Activated CD4-positive, alpha-beta T cell treated with anti-CD3 and anti-CD28 coated beads, Interleukin-2, Interleukin-4, amounts not matched to agents 100 ng/mL and 50 ng/mL, durations not matched to agents 16 hours and 8 hours (primary cell): ENCODE results near the gene SLC43A2.

ENCODE experiments used
- DNase-seq: peaks from one replicate; pipeline ENCODE4 v3.0.0-alpha.2; 2020; ENCODE audit warnings: low spot score

Gene SLC43A2

DNA sequence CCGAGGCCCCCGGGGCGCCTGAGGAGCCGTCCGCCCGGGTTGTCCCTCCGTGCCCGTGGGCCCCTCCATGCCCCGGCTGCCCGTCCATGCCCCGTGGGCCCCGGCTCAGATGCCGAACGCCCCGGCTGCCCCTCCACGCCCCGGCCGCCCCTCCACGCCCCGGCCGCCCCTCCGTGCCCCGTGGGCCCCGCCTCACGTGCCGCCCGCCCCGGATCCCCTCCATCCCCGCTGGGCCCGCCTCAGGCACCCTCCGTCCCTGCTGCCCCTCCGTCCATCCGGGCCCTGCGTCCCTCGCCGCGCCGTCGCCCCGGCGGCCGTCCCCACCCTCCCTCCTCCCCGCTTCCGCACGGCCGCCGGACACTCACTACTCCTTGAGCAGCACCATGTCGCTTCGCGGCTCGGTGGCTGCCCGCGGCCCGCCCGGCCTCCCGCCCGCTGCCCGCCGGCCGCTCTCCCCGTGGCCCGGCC lies 66.4 kb downstream of the SLC43A2 start:
- DNase-seq: peak; percentile 5

DNA sequence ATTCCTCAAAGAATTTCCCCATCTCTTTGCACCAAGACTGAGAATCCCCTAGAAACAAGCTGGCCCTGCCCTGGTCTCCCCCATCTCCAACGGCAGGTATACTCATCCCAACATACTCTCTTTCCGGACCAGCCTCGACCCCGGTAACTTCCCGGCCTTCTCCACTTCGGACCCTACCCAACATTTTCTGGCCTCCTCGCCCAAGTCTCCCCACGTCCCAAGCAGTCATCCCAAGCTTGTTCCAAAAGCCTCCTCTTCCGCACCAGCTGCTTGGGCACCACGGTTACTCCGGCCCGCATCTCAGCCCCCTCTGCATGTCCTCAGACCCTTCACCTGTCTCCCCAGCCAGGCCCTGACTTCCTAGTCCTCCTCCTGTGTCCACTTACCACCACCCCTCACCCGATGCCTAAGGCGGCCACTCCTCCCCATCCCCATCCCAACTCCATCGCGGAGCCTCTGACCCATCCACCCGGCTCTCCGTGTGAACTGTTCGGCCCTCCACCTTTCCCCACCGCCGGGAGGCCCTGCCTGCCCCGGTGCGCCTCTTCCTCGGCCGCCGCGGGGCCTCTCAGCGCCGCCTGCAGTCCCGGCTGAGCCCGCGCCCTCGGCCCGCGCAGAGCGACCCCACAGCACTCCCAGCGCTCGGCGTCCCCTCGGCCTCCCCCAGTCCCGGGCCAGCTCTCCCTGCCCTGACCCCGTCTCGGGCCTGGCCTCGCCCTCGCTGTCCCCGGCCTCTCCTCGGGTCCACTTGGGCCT lies 67.0 kb downstream of the SLC43A2 start:
- DNase-seq: peak; percentile 24

DNA sequence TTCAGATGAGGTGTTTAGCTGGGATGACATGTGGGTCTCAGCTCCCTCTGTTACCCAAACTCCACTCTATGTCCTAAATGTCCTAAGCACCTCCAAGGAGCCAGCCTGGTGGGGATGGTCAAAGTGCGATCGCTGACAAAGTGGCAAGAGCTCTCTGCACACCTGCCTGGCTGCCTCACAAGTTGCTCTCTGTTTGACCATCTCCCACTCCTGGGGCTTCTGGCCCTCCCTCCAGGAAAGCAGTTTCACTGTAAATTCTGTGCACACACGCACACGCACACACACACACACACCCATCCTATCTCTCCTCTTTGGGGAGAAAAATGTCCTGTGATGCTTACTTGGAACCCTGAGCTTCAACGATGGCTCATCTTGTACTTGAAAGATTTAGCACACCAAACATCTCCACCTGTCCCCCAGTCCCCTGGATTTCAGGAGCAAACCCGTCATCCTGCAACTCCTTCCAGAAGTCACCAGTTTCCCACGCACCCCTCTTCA lies 67.7 kb downstream of the SLC43A2 start:
- no peak for DNase-seq

DNA sequence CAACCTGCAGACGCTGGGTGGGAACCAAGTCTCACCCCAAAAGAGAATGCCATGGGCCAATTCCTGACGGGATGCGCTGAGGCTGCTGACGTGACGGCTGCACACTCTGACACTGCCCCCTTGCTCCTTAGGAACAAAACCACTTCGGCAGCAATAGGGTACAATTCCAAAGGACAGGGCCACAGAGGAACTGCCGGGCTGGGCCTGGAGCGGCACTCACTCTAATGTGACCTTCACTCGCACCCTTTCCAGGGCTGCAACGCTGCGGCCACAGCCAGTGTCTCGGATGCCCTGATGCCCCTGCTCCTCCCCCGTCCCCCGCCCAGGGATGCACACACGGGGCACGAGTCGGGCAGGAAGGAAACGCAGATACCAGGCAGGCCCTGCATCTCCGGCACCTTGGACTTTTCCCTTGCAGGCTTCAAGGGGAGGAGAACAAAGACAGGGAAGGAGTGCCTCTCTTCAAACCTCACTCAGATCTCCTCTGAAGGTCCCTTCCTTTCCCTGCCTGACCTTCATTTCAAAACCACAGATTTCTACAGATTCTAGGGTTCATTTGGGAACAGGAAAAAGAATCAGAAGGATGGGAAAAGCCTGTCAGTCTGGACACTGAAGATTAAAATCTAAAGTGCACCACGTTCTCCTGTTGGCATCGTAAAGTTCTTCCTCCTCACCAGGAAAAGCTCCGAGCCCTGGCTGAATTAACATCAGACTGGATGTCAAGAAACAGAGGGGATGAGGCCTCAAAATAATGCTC lies 68.4 kb downstream of the SLC43A2 start:
- DNase-seq: no peak

DNA sequence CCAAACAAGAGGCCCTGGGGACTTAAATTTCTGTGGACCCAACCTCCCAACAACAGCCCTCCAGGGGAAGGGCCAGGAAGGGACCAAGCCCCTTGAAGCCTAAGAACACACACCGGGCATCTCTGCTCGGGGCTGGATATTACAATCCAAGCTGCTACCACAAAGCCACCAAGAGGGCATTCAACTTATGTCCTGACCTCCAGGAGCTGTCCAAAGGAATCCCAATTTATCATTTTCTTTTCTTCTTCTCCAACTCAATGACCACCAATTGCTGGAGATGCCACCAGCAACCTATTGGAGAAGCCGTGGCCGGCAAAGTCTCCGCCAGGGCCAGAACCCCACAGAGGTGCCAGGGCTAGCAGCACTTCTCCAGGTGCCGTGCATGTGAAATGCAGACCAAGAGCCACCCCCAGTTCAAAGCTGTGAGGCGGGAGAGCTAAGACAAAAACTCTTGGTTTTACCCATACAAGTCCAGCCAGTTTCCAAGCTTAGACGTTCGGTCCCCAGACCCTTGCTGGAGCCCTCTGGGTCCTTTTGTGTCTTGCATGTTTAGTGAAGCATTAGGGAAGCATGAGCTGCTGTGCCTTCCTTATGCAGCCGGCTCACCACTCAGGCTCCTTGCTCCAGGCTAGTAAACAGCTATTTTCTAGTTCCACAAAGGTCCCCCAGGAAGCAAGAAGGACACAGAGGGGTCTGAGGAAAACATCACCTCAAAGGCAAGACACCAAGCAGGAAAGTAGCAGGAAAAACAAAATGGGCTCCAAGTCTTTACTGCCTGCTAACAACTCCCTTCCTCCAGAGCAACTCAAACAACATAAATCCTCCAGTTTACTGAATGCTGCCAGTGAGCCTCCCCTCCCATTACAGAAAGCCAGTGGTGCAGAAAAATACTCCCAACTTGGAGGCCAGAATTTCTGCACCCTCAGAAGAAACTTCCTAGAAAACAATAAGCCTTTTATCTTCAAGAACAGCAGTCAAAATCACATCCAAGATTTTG lies 69.3 kb downstream of the SLC43A2 start:
- DNase-seq: no peak

DNA sequence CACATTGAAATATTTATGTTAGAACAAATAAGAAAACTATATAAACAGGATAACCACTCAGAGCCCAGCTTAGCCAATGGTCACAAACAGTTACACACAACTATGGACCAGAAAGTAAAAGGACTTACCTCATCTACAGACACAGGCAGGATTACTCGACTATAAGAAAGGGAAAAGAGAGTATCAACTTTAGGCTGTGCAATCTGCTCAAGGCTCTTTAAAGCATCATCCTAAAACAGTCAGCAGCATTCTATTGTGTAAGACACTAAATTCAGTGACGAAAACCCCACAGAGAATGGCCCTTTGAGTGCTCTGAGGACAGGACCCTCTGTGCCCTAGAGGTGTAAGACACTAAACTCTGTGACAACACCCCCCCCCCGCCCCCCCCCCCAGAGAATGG lies 70.2 kb downstream of the SLC43A2 start:
- no peak for DNase-seq

DNA sequence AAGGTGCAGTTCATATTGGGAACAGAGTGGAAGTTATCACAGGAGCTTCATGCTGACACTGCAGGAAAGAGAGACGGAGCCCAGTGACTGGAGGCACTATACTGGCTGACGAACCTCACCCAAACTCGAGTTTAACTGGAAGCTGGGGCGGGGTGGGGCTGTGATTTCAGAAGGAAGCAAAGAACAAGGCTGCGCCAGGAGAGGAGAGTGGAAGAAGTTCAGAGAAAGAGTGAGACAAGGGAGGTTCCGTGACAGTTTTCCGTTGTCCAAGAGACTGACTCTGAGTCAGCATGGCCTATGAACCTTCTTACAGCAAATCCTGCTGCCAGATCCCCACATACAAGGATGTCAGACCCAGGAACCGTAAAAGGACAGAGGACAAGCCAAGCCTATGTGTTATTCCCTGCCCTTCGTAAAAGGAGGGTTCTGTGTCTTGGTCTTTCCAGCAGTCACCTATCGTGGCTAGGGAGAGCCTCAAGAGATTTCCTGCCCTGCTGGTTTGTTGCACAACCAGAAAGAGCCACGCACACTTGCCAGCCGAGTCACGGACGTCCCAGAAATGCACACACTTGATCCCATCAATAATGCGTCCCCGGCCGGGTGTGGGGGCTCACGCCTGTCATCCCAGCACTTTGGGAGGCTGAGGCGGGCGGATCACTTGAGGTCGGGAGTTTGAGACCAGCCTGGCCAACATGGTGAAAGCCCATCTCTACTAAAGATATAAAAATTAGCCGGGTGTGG lies 71.1 kb downstream of the SLC43A2 start:
- DNase-seq: no peak

DNA sequence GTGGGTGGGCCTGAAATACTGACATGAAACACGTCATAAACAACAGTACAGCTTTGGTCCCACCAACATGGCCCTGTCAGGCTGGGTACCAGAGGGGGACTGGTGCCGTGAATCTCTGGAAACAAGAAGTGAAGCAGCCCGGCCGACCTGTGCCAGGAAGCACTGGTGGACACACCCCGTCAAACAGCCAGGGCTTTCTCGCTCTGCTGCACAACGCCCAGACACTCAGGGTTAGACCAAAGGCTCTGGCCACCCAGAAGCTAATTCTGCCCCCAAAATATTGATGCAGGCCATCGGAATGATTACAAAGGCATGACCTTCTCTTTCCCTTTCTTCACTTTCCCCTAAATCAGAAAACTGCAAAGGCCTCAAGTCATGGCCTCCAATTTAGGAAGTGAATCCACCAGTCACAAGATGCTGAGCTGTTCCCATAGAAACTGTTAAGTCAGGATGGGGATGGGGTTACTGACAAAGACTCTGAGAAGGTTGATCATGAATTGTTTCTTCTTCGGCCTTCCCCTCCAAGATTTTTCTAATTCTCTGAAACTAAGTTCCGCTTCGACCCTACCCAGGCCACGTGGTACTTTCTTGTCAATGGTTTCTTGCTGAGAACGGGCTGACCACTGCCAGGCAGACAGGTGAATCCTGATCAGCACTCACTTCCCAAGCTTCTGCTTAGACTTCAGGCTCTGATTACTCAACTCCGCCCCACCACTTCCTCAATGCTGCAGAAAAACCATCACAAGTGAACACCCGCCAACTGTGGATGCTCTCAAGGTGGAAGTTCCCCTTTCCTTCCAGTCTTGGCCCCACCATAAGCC lies 72.8 kb downstream of the SLC43A2 start:
- DNase-seq: no peak

DNA sequence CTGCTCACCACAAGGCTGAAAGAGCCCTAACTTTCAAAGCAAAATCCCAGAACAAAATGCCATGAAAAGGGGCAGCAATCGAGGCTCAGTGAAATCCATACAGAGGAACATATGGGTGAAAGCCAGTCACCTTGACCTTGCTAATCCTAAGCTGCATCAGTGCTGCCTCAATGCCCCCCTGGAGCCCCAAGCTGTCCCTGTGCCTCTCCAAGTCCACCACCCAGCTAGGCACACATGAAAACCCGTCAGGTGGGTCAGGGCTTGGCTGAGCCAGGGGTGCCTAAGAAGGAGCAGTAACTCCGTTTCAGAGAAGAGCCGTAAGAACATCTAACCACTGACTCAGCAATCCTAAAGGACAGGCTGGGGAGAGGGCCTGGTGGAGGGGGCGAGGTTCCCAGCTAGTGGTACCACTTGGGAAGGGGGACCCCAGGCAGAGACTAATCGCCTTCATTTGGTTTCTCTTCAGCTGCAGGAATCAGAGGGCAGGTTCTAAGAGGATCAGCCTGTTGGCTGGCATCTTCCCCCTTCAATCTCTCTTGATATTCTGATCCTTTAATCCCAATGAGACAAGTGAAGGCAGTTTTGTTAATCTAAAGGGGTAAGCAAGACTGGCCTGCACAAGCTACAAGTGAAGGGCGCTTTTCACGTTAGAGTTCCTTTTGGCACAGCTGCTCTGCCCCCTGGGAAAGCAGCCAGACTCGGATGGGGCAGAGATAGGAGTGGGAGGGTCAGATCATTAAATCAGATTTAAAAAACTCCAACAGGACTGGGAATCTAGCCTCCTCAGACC lies 73.7 kb downstream of the SLC43A2 start:
- no peak for DNase-seq

DNA sequence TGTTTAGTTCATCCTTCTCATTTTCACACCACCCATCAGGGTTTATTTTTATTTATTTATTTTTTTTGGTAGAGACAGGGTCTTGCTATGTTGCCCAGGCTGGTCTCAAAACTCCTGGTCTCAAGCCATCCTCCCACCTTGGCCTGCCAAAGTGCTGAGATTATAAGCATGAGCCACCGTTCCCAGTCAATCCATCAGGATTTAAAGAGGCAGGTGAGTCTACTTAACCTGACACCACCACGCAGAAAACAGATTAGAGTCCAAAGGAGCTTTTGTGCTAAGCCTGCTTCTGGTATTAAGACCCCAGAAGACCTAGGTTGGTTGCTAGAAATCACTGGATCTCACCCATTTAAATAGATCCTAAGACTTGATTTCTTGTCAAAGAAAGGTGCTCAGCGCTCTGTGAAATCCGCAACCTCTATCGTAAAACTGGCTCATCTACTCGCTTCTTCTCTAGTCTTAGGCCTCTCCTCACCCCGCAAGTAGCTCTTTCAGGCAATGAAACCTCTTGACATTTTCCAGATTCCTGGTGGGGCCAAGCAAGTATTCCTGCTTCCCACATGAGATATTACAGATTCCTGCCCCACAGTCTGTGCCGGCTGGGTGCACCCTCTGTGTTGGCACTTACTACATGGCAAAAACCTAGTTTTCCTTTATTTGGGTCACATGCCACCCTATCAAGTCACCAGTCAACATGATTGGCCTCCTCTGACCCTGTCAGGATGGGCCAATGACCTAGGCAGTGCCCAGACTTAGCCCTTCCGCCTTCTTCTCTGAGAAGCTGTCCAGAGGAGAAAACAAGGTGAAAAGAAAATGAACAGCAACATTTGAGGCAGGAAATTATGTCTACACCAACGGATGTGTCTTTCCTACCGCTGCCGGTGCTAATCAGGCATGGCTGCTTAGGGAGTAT lies 75.0 kb downstream of the SLC43A2 start:
- no peak for DNase-seq

DNA sequence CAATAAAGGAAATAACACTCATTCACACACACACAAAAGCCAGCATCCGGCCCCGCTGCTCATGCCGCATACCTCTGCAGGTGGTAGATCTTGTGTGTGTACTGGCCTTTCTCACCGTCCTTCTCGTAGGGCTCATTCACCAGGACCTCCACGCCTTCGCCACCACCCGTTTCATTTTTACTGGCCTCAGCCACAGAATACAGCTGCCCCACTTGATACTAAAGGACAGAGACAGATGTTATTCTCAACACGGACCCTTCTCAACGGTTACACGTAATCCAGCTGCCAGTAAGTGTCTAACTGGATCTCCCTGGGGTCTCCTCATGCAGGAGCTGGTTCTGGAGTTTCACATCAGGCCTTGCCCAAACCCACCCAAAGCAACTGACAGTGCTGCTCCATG lies 75.7 kb downstream of the SLC43A2 start:
- DNase-seq: no peak

DNA sequence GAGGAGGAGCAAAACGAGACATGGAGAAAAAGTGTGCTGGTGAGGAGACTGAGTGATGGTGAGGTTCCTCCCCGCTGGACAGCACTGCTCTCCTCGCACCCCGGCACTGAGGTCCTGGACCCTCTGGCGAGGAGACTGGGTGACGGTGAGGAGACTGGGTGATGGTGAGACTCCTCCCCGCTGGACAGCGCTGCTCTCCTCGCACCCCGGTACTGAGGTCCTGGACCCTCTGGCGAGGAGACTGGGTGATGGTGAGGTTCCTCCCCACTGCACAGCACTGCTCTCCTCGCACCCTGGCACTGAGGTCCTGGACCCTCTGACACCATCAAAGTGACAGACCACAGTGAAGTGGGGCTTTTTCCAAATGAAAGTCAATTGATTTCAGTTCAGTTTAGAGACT lies 76.9 kb downstream of the SLC43A2 start:
- DNase-seq: no peak

DNA sequence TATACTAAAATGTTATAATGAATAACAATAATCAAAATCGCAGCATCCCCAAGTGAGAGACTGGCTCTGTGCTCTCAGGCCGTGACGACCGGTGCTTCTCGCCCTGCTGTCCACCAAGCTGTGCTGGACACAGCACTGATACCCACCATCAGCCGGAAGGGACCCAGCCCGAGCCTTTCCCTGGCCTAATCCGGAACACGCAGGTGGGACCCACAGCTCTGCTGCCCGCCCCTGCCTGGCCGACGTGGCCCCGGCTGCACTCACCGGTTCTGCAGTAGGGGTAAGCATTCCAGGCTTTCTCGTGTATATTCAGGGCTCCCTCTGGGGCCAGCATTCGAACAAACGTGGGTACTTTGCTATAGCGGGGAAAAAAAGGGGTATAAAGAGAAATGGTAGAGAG lies 80.6 kb downstream of the SLC43A2 start:
- DNase-seq: no peak

DNA sequence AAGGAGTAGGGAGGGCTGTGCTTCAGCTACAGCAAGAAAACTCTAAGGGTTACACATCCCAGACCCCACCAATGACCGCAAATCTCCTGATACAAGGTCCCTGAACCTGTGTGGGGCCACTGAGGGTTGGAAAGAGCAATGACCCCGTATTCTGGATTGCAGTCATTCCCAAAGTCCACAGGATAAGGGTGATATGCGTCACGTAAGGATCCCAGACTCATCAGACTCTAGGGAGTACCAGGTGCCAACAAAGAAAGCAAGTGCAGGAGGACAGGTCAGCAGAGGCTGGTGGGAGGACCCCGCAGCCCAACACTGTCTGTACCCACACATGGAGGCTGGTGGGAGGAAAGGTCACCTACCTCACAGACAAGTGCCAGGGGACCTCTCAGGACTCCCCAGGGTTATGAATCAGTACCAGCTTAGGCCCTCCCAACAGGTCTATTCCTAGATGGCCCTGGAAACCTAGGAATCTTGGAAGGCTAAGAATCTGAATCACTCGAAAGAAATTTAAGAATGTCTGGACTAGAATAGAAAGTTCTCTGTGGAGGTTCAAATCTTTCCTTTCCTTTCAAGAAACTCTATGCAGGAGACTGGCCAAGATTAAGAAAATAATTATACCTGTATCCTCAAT lies 82.2 kb downstream of the SLC43A2 start:
- no peak for DNase-seq

DNA sequence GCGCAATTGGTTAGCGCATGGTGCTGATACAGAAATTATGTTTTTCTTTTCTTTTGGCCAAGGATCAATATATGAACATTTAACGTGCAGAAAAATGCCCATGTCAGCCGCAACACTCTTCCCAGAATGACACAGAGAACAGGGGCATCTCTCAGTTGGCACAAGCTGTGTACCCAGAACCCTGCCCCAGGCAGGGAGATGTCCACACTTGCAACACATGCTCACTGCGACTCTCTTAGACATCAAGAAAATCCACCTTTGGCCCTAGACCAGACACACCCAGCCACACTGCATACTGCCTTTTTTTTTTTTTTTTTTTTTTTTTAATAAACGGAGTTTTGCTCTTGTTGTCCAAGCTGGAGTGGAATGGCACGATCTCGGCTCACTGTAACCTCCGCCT lies 83.0 kb downstream of the SLC43A2 start:
- DNase-seq: no peak

DNA sequence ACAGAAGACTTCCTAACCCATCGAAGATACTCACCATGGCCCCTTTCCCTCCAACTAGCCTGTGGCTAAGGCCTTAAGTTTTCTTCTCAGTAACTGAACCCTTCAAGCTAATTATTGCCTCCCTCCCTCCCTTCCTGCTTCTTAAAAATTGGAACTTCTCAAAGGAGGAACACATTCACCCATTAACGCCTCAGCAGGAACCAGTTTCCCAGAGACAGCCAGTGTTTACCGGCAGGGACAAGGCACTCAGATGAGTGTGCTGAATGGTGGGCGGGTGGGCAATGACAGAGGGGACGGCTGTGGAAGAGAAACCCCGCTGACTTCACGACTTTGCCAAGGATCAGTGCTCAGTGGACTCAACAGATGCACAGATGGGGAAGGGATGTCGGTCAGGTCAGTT lies 86.3 kb downstream of the SLC43A2 start:
- no peak for DNase-seq

DNA sequence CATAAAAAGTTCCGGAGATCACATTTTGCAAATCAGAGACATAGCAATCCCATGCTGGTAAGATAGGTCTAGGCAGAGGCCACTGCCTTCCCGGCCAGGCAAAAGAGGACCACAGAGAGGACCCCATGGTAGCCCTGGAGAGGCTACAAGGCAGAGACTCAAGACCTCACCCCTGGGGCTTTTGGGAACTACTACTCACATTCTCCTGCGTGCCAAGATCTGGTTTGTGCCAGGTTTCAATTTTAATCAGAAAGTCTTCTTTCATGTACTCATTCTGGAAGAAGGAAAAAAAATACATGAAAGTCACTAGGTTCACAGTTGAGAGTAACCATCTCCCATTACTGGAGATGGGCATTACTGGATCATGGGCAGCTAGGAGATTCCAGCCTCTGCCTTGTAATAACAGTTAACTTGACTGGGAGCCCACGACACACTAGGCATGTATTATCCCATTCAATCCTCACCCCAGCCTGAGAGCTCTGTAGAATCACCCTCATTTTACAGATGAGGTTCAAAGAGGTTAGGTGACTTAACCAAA lies 87.2 kb downstream of the SLC43A2 start:
- DNase-seq: peak; percentile 43

DNA sequence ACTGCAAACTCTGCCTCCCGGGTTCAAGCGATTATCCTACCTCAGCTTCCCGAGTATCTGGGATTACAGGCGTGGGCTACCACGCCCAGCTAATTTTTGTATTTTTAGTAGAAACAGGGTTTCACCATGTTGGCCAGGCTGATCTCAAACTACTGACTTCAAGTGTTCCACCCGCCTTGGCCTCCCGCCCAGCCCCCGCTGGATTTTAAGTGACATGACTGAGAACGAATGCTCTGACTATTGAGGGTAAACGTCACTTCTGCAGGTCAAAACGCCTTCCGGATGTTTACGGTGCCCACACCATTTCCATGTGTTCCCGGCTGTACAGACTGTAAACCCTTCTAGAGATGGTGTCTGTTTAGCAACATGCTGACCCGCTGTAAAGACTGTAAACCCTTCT lies 88.8 kb downstream of the SLC43A2 start:
- no peak for DNase-seq
